ENCODE data around the gene PLXNC1.
A peak's percentile ranks its signal among the peaks of the same experiment; 100 is the strongest.

PLXNC1 gene

GRCh38 chr12:94297876-94298505, 149.6 kb downstream of the PLXNC1 start:
- DNase-seq = no peak
- TF ChIP-seq CTCF (IDR thresholded peaks at IDR 0.05; ENCODE audit: low read depth, low read length, missing control alignments) = no peak
- Histone ChIP-seq H3K4me3 (ENCODE audit: low read depth, low read length) (no peak overlapping the region), H3K27me3 (replicated peaks) (no peaks in the 10 kb centered on the region), H3K27ac (no peak overlapping the region), H3K36me3 (replicated peaks) (no peaks in the 10 kb centered on the region)
- in situ Hi-C loops (cut with HindIII; ENCODE audit: low pct_ligation_motif_present, low sequenced_read_pairs) = no loop called here

GRCh38 chr12:94299846-94300245, 151.5 kb downstream of the PLXNC1 start:
- TF ChIP-seq CTCF (IDR thresholded peaks at IDR 0.05; ENCODE audit: low read depth, low read length, missing control alignments) = no peak
- Histone ChIP-seq H3K4me3 (ENCODE audit: low read depth, low read length) (no peak overlapping the region), H3K27ac (no peak overlapping the region), H3K27me3 (replicated peaks) (no peaks in the 10 kb centered on the region), H3K36me3 (replicated peaks) (no peaks in the 10 kb centered on the region)
- DNase-seq = no peak
- in situ Hi-C loops (cut with HindIII; ENCODE audit: low pct_ligation_motif_present, low sequenced_read_pairs) = no loop called here

GRCh38 chr12:94304012-94304411, 155.6 kb downstream of the PLXNC1 start:
- TF ChIP-seq CTCF (IDR thresholded peaks at IDR 0.05; ENCODE audit: low read depth, low read length, missing control alignments) = no peak
- Histone ChIP-seq H3K27ac (no peak overlapping the region), H3K4me3 (ENCODE audit: low read depth, low read length) (no peak overlapping the region), H3K27me3 (replicated peaks) (no peaks in the 10 kb centered on the region), H3K36me3 (replicated peaks) (no peaks in the 10 kb centered on the region)
- in situ Hi-C loops (cut with HindIII; ENCODE audit: low pct_ligation_motif_present, low sequenced_read_pairs) = no loop called here
- DNase-seq = no peak

GRCh38 chr12:94304566-94305061, 156.2 kb downstream of the PLXNC1 start:
- H3K36me3 ChIP-seq (replicated peaks) = no peaks in the 10 kb centered on the region
- peak; percentile 60 for DNase-seq
- in situ Hi-C loops (cut with HindIII; ENCODE audit: low pct_ligation_motif_present, low sequenced_read_pairs) = no loop called here
- H3K4me3 ChIP-seq (ENCODE audit: low read depth, low read length) = no peak overlapping the region
- no peak overlapping the region for H3K27ac ChIP-seq
- TF ChIP-seq CTCF (IDR thresholded peaks at IDR 0.05; ENCODE audit: low read depth, low read length, missing control alignments) = no peak
- no peaks in the 10 kb centered on the region for H3K27me3 ChIP-seq (replicated peaks)

GRCh38 chr12:94305130-94305957, 157.0 kb downstream of the PLXNC1 start:
- no peak for DNase-seq
- no peak overlapping the region for H3K27ac ChIP-seq
- no peaks in the 10 kb centered on the region for H3K27me3 ChIP-seq (replicated peaks)
- H3K36me3 ChIP-seq (replicated peaks) = no peaks in the 10 kb centered on the region
- in situ Hi-C loops (cut with HindIII; ENCODE audit: low pct_ligation_motif_present, low sequenced_read_pairs) = no loop called here
- H3K4me3 ChIP-seq (ENCODE audit: low read depth, low read length) = no peak overlapping the region
- TF ChIP-seq CTCF (IDR thresholded peaks at IDR 0.05; ENCODE audit: low read depth, low read length, missing control alignments) = no peak
